IMR-90 (cell line): Measurements from ENCODE around the gene FUT2. TPM values are rescaled to one million over a fixed set of nuclear protein-coding genes. Genes with fewer than 3 reads are reported as not detected.

Experiments
- ATAC-seq: fragments of 200-7000 bp; cut with Tn5 transposase; 2 replicates; pipeline ENCODE4 v1.9.1; 2020; ENCODE audit warnings: low read depth, mild to moderate bottlenecking, moderate library complexity
- BruUV-seq: library from RNA; stranded (reverse); fragments of 400-500 nt; replicated peaks from 2 replicates; lab custom pipeline; 2021; lab: Mats Ljungman, UMichigan
- CTCF ChIA-PET: fragments of 300-600 bp; formaldehyde crosslinking; extraction: SDS; loops from one replicate; lab custom pipeline; 2021; ENCODE audit warnings: antibody characterized with exemption; lab: Yijun Ruan, JAX
- POLR2A ChIA-PET: fragments of 300-600 bp; sonication (Branson Sonifier 250); formaldehyde crosslinking; loops from one replicate; lab custom pipeline; 2022; ENCODE audit warnings: antibody characterized with exemption; ENCODE audit not compliant: unreplicated experiment; lab: Charles Lee
- DNase-seq: peaks from one replicate; pipeline ENCODE4 v3.0.0; 2013
- H2AFZ ChIP-seq: replicated peaks from 2 replicates; pipeline ENCODE3; 2013; ENCODE audit warnings: low read length, mild to moderate bottlenecking; ENCODE audit not compliant: poor library complexity
- H2AK5ac ChIP-seq: 2 replicates; pipeline ENCODE4 v1.6.1; 2013; ENCODE audit warnings: low read depth, low read length, inconsistent platforms
- H2AK9ac ChIP-seq: replicated peaks from 2 replicates; pipeline ENCODE3; 2013; ENCODE audit warnings: mild to moderate bottlenecking, low read depth, low read length, moderate library complexity; ENCODE audit not compliant: poor library complexity
- H2BK120ac ChIP-seq: 2 replicates; pipeline ENCODE4 v1.6.1; 2013; ENCODE audit warnings: low read depth, low read length, inconsistent platforms
- H2BK15ac ChIP-seq: 3 replicates; pipeline ENCODE4 v1.6.1; 2013; ENCODE audit warnings: low read depth, low read length, inconsistent platforms
- H2BK20ac ChIP-seq: 2 replicates; pipeline ENCODE4 v1.6.1; 2013; ENCODE audit warnings: low read depth, mild to moderate bottlenecking, inconsistent platforms, low read length, moderate library complexity
- H2BK5ac ChIP-seq: 2 replicates; pipeline ENCODE4 v1.6.1; 2013; ENCODE audit warnings: mild to moderate bottlenecking, low read depth, low read length, inconsistent platforms; ENCODE audit not compliant: poor library complexity, severe bottlenecking
- H3K14ac ChIP-seq: replicated peaks from 2 replicates; pipeline ENCODE4 v1.6.1; 2013; ENCODE audit warnings: low read depth, low read length, inconsistent platforms
- H3K18ac ChIP-seq: 2 replicates; pipeline ENCODE4 v1.6.1; 2013; ENCODE audit warnings: low read depth, low read length, control low read depth
- H3K23ac ChIP-seq: 2 replicates; pipeline ENCODE4 v1.6.1; 2013; ENCODE audit warnings: low read depth, low read length, inconsistent platforms
- H3K27ac ChIP-seq: 2 replicates; pipeline ENCODE4 v1.5.1; 2013; ENCODE audit warnings: mild to moderate bottlenecking, control low read depth, low read length; ENCODE audit not compliant: insufficient read depth
- H3K27me3 ChIP-seq: 2 replicates; pipeline ENCODE4 v1.6.1; 2013; ENCODE audit warnings: low read length; ENCODE audit not compliant: control insufficient read depth, insufficient read depth
- H3K36me3 ChIP-seq: 2 replicates; pipeline ENCODE4 v1.6.1; 2013; ENCODE audit warnings: low read length, mixed read lengths; ENCODE audit not compliant: control insufficient read depth, insufficient read depth
- H3K4ac ChIP-seq: 2 replicates; pipeline ENCODE4 v1.6.1; 2013; ENCODE audit warnings: low read depth, low read length, inconsistent platforms
- H3K4me1 ChIP-seq: 2 replicates; pipeline ENCODE4 v1.6.1; 2013; ENCODE audit warnings: low read length, mixed read lengths; ENCODE audit not compliant: control insufficient read depth, insufficient read depth
- H3K4me2 ChIP-seq: 2 replicates; pipeline ENCODE4 v1.6.1; 2013; ENCODE audit warnings: low read depth, mild to moderate bottlenecking, control low read depth, low read length, moderate library complexity
- H3K4me3 ChIP-seq: 2 replicates; pipeline ENCODE4 v1.5.1; 2013; ENCODE audit warnings: low read depth, mild to moderate bottlenecking, control low read depth, low read length, moderate library complexity; ENCODE audit not compliant: insufficient read depth
- H3K56ac ChIP-seq: 2 replicates; pipeline ENCODE4 v1.6.1; 2013; ENCODE audit warnings: low read length, inconsistent platforms; ENCODE audit not compliant: insufficient read depth; ENCODE audit errors: extremely low read depth
- H3K79me1 ChIP-seq, 2 experiments: 2 replicates each; pipeline ENCODE4 v1.6.1; 2013; ENCODE audit warnings: low read length in 2 of 2, inconsistent platforms in 1 of 2, low read depth in 1 of 2
- H3K9ac ChIP-seq: 2 replicates; pipeline ENCODE4 v1.6.1; 2013; ENCODE audit warnings: low read depth, low read length, control low read depth
- H3K9me1 ChIP-seq: 2 replicates; pipeline ENCODE4 v1.6.1; 2013; ENCODE audit warnings: low read length, inconsistent platforms; ENCODE audit not compliant: insufficient read depth
- H3K9me3 ChIP-seq: 2 replicates; pipeline ENCODE4 v1.6.1; 2013; ENCODE audit warnings: low read length; ENCODE audit not compliant: control insufficient read depth, insufficient read depth
- H4K20me1 ChIP-seq: 2 replicates; pipeline ENCODE4 v1.6.1; 2013; ENCODE audit warnings: low read length, inconsistent platforms; ENCODE audit not compliant: insufficient read depth
- H4K5ac ChIP-seq: 2 replicates; pipeline ENCODE4 v1.6.1; 2013; ENCODE audit warnings: mild to moderate bottlenecking, low read depth, low read length, control low read depth
- H4K8ac ChIP-seq, 2 experiments: 2 replicates each; pipeline ENCODE4 v1.6.1; 2013; ENCODE audit warnings: low read depth in 2 of 2, low read length in 2 of 2, control low read depth in 1 of 2, inconsistent platforms in 1 of 2
- H4K91ac ChIP-seq: 2 replicates; pipeline ENCODE4 v1.6.1; 2013; ENCODE audit warnings: low read depth, low read length, inconsistent platforms; ENCODE audit not compliant: insufficient read depth
- BHLHE40 ChIP-seq: fragments of 150-350 bp; IDR thresholded peaks from 2 replicates; pipeline ENCODE4 v1.6.1; 2016; ENCODE audit warnings: mild to moderate bottlenecking, low read depth, low read length
- CHD1 ChIP-seq: IDR thresholded peaks from 2 replicates; pipeline ENCODE4 v1.6.1; 2012; ENCODE audit warnings: low read depth, low read length, improper control_type of control experiment
- FOS ChIP-seq: fragments of 150-350 bp; IDR thresholded peaks from 2 replicates; pipeline ENCODE4 v1.6.1; 2016; ENCODE audit warnings: low read depth, low read length
- MAFK ChIP-seq: IDR thresholded peaks from 2 replicates; pipeline ENCODE4 v1.6.1; 2012; ENCODE audit warnings: low read depth, low read length, improper control_type of control experiment
- NFE2L2 ChIP-seq: fragments of 150-350 bp; IDR thresholded peaks from 2 replicates; pipeline ENCODE4 v1.6.1; 2016; ENCODE audit warnings: low read depth, mild to moderate bottlenecking, low read length
- POLR2A ChIP-seq: IDR thresholded peaks from 2 replicates; pipeline ENCODE4 v1.6.1; 2012; ENCODE audit warnings: mild to moderate bottlenecking, low read depth, low read length
- SMC3 ChIP-seq: fragments of 150-350 bp; IDR thresholded peaks from 2 replicates; pipeline ENCODE4 v1.6.1; 2016; ENCODE audit warnings: low read depth, mild to moderate bottlenecking, antibody characterized with exemption, low read length, moderate library complexity
- WGBS, 2 experiments: methylation state at CpG; one replicate each; pipeline versions ENCODE4 v1.1.5 to v1.1.7; 2013; ENCODE audit warnings: missing lambda C conversion rate in 2 of 2; ENCODE audit not compliant: insufficient read length in 1 of 2; ENCODE audit errors: extremely low coverage in 2 of 2; 5-methylcytosine and 5-hydroxymethylcytosine counted together
- dilution Hi-C: fragments of 300-500 bp; cut with HindIII; formaldehyde crosslinking; loops from one replicate; pipeline ENCODE4 v1.14.3; 2018; ENCODE audit warnings: low sequenced_read_pairs; ENCODE audit not compliant: unreplicated experiment
- in situ Hi-C: fragments of 300-500 bp; cut with MboI; formaldehyde crosslinking; loops from 3 replicates; pipeline ENCODE4 v1.14.3; 2019; ENCODE audit warnings: low sequenced_read_pairs, inconsistent platforms, mixed read lengths
- intact Hi-C: fragments of 100-400 bp; cut with micrococcal nuclease; formaldehyde crosslinking; loops from 2 replicates; pipeline ENCODE4 v1.10.0; 2022
- polyA plus RNA-seq, 3 experiments: library from polyadenylated mRNA; depleted of rRNA; stranded (reverse); fragments of >200 nt; gene quantifications; 2 replicates each; pipeline ENCODE4 v1.2.3, GENCODE V29; 2012; ENCODE audit warnings: low replicate concordance in 1 of 3
- total RNA-seq: library from RNA; depleted of rRNA; stranded (reverse); fragments of >200 nt; gene quantifications from 2 replicates; pipeline ENCODE4 v1.2.3, GENCODE V29; 2012
- TF ChIP-seq, protein P1 (sequence below): fragments of 150-350 bp; IDR thresholded peaks from 2 replicates; pipeline ENCODE4 v1.6.1; 2016; ENCODE audit warnings: low read depth, mild to moderate bottlenecking, low read length, moderate library complexity, borderline replicate concordance
- TF ChIP-seq, protein P2 (sequence below): fragments of 150-350 bp; IDR thresholded peaks from 2 replicates; pipeline ENCODE4 v1.6.1; 2017; ENCODE audit warnings: mild to moderate bottlenecking, antibody characterized with exemption, low read length, low read depth
- TF ChIP-seq, protein P3 (sequence below): conservative IDR thresholded peaks from 2 replicates; pipeline ENCODE4 v1.5.1; 2012; ENCODE audit warnings: mild to moderate bottlenecking, low read depth, low read length, improper control_type of control experiment

Gene FUT2
- total and polyA plus RNA-seq, 2 of the 4 experiments (the other 2 are of a cell fraction) = not detected

DNA sequence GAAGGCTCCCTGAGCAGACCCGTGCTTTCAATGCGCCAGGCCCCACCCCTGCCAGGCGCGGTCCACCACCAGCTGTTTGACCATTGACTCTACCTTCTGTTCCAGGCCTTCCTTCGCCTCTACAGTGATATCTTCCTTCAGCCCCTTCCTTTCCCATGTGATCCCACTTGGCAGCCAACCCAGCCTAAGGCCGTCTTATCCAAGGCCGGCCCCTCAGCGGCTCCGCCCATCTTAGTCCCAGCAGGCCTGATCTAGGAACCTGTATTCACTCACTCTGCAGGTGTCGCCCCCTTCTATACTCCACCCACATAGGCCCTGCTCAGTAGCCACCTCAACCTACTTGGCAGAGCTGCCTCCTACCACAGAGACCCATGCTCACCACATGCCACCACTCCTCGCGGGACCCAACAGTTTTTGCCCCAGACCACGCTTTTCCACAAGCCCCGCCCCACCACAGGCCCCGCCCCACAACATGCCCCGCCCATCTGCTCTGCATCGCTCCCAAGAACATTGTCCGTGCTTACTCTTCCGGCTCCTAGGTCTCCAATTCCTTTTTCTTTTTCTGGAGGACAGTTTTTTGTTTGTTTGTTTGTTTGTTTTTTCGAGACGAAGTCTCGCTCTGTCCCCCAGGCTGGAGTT lies 41.7 kb downstream of the FUT2 start:
- intact Hi-C loops = no loop called here
- POLR2A ChIA-PET = no interaction called here

More for the DNA sequence above, 41.7 kb downstream of the FUT2 start:
- Histone ChIP-seq H4K20me1 (no peaks in the 10 kb centered on the region), H3K36me3 (no peaks in the 10 kb centered on the region), H3K4me1 (peaks cover 5% of the 10 kb centered on the region), H3K56ac (no peak overlapping the region), H4K8ac (no peak overlapping the region), H3K79me1 (no peaks in the 10 kb centered on the region), H3K9me1 (peaks cover 3% of the 10 kb centered on the region), H2AFZ (peak overlapping the region; percentile 48), H3K27me3 (peaks cover 32% of the 10 kb centered on the region), H2BK5ac (no peak overlapping the region), H3K4me2 (no peak overlapping the region), H3K23ac (no peak overlapping the region), H4K91ac (no peak overlapping the region), H2AK9ac (no peak overlapping the region), H2BK15ac (no peak overlapping the region), H3K4ac (no peak overlapping the region), H2AK5ac (no peak overlapping the region), H3K14ac (no peak overlapping the region), H3K4me3 (no peak overlapping the region), H3K9ac (no peak overlapping the region), H3K9me3 (peaks cover 3% of the 10 kb centered on the region), H3K18ac (no peak overlapping the region), H2BK120ac (no peak overlapping the region), H2BK20ac (no peak overlapping the region), H3K27ac (no peak overlapping the region), H4K5ac (no peak overlapping the region)
- WGBS, 2 experiments = 64% methylated on average over 8 of the region's 22 CpGs; no CpG with 5 or more reads in 1 of the 2 experiments
- in situ Hi-C loops = no loop called here
- no TSS peak for BruUV-seq
- ATAC-seq = no peak
- CTCF ChIA-PET = no interaction called here
- no peak for DNase-seq
- TF ChIP-seq, protein P1, sequence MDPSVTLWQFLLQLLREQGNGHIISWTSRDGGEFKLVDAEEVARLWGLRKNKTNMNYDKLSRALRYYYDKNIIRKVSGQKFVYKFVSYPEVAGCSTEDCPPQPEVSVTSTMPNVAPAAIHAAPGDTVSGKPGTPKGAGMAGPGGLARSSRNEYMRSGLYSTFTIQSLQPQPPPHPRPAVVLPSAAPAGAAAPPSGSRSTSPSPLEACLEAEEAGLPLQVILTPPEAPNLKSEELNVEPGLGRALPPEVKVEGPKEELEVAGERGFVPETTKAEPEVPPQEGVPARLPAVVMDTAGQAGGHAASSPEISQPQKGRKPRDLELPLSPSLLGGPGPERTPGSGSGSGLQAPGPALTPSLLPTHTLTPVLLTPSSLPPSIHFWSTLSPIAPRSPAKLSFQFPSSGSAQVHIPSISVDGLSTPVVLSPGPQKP = no peak
- TF ChIP-seq, protein P2, sequence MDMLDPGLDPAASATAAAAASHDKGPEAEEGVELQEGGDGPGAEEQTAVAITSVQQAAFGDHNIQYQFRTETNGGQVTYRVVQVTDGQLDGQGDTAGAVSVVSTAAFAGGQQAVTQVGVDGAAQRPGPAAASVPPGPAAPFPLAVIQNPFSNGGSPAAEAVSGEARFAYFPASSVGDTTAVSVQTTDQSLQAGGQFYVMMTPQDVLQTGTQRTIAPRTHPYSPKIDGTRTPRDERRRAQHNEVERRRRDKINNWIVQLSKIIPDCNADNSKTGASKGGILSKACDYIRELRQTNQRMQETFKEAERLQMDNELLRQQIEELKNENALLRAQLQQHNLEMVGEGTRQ = no peak
- no peak for TF ChIP-seq MAFK
- TF ChIP-seq SMC3 = no peak
- TF ChIP-seq, protein P3, sequence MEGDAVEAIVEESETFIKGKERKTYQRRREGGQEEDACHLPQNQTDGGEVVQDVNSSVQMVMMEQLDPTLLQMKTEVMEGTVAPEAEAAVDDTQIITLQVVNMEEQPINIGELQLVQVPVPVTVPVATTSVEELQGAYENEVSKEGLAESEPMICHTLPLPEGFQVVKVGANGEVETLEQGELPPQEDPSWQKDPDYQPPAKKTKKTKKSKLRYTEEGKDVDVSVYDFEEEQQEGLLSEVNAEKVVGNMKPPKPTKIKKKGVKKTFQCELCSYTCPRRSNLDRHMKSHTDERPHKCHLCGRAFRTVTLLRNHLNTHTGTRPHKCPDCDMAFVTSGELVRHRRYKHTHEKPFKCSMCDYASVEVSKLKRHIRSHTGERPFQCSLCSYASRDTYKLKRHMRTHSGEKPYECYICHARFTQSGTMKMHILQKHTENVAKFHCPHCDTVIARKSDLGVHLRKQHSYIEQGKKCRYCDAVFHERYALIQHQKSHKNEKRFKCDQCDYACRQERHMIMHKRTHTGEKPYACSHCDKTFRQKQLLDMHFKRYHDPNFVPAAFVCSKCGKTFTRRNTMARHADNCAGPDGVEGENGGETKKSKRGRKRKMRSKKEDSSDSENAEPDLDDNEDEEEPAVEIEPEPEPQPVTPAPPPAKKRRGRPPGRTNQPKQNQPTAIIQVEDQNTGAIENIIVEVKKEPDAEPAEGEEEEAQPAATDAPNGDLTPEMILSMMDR = no peak
- no peak for TF ChIP-seq FOS
- TF ChIP-seq NFE2L2 = no peak
- no peak for TF ChIP-seq BHLHE40
- no peak for TF ChIP-seq POLR2A
- TF ChIP-seq CHD1 = no peak
- dilution Hi-C loops = no loop called here
